NOMO-1 treated with DMSO at 0.1 percent for 48 hours (cell line): Measurements from ENCODE around the gene SNTB2.
"Not testable (repeated sequence)": the region's sequence is repeated elsewhere in the genome, so short reads cannot be mapped to it uniquely, and the experiment has no call there.

ENCODE experiments used
- DNase-seq: peaks from one replicate; lab custom pipeline; 2025; ENCODE audit not compliant: unreplicated experiment; lab: John Stamatoyannopoulos, UW

SNTB2 gene

GRCh38 chr16:69283851-69284250 is 96.9 kb downstream of the SNTB2 start:
- no peak for DNase-seq

GRCh38 chr16:69285240-69285639 is 98.3 kb downstream of the SNTB2 start:
- no peak for DNase-seq

- peak; percentile 60 for DNase-seq
These were observed 100.2 kb downstream of the SNTB2 start for GRCh38 chr16:69286941-69287713.

GRCh38 chr16:69291657-69292056 is 104.7 kb downstream of the SNTB2 start:
- not testable (repeated sequence) for DNase-seq

GRCh38 chr16:69293401-69293800 is 106.4 kb downstream of the SNTB2 start:
- DNase-seq, result no peak

GRCh38 chr16:69294051-69294450 is 107.1 kb downstream of the SNTB2 start:
- DNase-seq, result no peak

- DNase-seq, result not testable (repeated sequence)
These were observed 109.8 kb downstream of the SNTB2 start for GRCh38 chr16:69296771-69297170.

GRCh38 chr16:69298261-69298660 is 111.3 kb downstream of the SNTB2 start:
- DNase-seq, result no peak

GRCh38 chr16:69301187-69301586 is 114.2 kb downstream of the SNTB2 start:
- no peak for DNase-seq

GRCh38 chr16:69301861-69302260 is 114.9 kb downstream of the SNTB2 start:
- no peak for DNase-seq

GRCh38 chr16:69302301-69302700 is 115.3 kb downstream of the SNTB2 start:
- DNase-seq, result no peak

GRCh38 chr16:69306031-69306430 is 119.1 kb downstream of the SNTB2 start:
- no peak for DNase-seq

GRCh38 chr16:69307091-69307490 is 120.1 kb downstream of the SNTB2 start:
- no peak for DNase-seq

- no peak for DNase-seq
These were observed 120.9 kb downstream of the SNTB2 start for GRCh38 chr16:69307856-69308255.

GRCh38 chr16:69309316-69309715 is 122.4 kb downstream of the SNTB2 start:
- DNase-seq, result no peak

- peak; percentile 96 for DNase-seq
These were observed 123.9 kb downstream of the SNTB2 start, which contains the start of gene VPS4A for GRCh38 chr16:69310653-69311532. VPS4A (plus strand) TSS chr16:69311350; CDS start chr16:69311512, 162 bp downstream.

- DNase-seq, result peak; percentile 23
These were observed 124.8 kb downstream of the SNTB2 start for GRCh38 chr16:69311533-69312387.

- no peak for DNase-seq
These were observed 126.5 kb downstream of the SNTB2 start for GRCh38 chr16:69313469-69313868.

GRCh38 chr16:69314534-69314933 is 127.6 kb downstream of the SNTB2 start:
- DNase-seq, result no peak

GRCh38 chr16:69315486-69316311 is 128.7 kb downstream of the SNTB2 start:
- DNase-seq, result no peak
